ENCODE results near the gene FGF8.

- no peak for TF ChIP-seq CTCF (conservative IDR thresholded peaks at IDR 0.05 in 1 of 2, IDR thresholded peaks at IDR 0.05 in 1 of 2; ENCODE audit: low read depth in 1 of 2, low read length in 2 of 2)
- TF ChIP-seq EZH2 (IDR thresholded peaks at IDR 0.05; ENCODE audit: low read length, missing control alignments) = no peak
Observed at GRCh38 chr10:101720606-101721230, 55.2 kb downstream of the FGF8 start.

All from fibroblast of lung (primary cell).